Upper lobe of left lung (tissue), 4 donors: ENCODE results near the gene UCK2.

Experiments
- CTCF ChIP-seq, 6 experiments: fragments of 450-650 bp in 4 of 6; fragments of 200-600 bp in 2 of 6; sonication (generic) in 2 of 6; IDR thresholded peaks; one replicate each; pipeline ENCODE4 v1.5.1; 2016 to 2019; ENCODE audit warnings: antibody characterized with exemption in 6 of 6
- EP300 ChIP-seq, 4 donors: sonication (generic); formaldehyde crosslinking; IDR thresholded peaks; one replicate each; pipeline ENCODE4 v1.5.1; 2017; ENCODE audit warnings: antibody characterized with exemption in 4 of 4, control low read depth in 2 of 4
- POLR2A ChIP-seq, 4 donors: fragments of 450-650 bp; IDR thresholded peaks; one replicate each; pipeline ENCODE4 v1.5.1; 2016 to 2017; ENCODE audit warnings: antibody characterized with exemption in 4 of 4, mild to moderate bottlenecking in 2 of 4

GRCh38 chr1:165842023-165842670 is 14.7 kb downstream of the UCK2 start:
- TF ChIP-seq POLR2A (IDR thresholded peaks at IDR 0.05) (no peak), CTCF (IDR thresholded peaks at IDR 0.05) (no peak), EP300 (IDR thresholded peaks at IDR 0.05) (no peak)
